ENCODE data around the gene MAGI2.

Gene MAGI2

GRCh38 chr7:78407031-78407430 lies 1046.4 kb downstream of the MAGI2 start:
- no peak for DNase-seq (ENCODE audit: low spot score)

DNA sequence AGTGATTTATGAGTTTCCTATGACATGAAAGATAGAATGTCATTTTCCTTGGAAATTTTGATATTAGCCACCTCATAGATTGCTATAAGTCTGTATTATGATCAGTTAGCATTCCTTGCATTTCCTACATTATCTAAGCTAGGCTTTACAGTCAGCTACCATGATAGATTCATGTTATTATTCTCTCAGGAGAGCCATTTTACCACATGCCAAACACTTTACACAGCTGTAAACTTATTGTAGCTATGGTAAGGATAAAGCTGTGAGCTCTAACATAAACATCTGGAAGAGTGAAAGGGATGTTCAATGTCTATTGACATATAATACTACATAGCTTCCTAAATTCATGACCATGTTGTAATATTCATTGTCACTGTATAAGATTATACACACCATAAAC lies 1046.9 kb downstream of the MAGI2 start:
- no peak for DNase-seq (ENCODE audit: low spot score)

DNA sequence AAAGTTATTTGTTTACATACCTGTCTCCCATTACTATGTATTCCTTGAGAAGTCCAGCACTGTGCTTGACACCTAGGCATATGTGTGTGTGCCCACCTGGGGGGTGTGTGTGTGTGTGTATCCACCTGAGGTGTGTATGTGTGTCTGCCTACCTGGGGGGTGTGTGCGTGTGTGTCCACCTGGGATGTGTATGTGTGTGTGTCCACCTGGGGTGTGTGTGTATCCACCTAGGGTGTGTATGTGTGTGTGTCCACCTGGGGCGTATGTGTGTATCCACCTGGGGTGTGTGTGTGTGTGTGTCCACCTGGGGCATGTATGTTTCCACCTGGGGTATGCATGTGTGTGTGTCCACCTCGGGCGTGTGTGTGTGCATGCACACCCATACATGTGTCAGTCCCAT lies 1051.4 kb downstream of the MAGI2 start:
- DNase-seq (ENCODE audit: low spot score) = no peak

GRCh38 chr7:78400038-78400437 lies 1053.4 kb downstream of the MAGI2 start:
- no peak for DNase-seq (ENCODE audit: low spot score)

- no peak for DNase-seq (ENCODE audit: low spot score)
Measured at GRCh38 chr7:78399033-78399769, 1054.3 kb downstream of the MAGI2 start.

DNA sequence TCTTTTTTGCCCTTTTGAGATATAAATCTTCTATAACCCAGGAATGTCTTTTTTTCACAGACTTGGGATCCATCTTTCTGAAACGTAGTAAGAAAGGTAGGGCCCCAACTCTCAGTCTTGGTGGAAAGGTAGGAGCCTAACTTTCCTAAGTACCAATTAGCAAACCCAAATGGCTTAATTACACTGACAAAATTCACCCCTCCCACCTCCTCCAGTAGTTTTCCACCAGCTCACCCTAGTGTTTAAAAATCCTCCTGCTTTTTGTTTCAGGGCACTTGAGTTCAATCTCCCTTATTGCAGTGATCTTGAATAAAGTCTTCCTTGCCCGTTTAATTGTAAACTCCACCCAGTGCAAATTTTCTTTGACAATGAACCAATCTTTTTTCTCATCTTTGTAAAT lies 1054.9 kb downstream of the MAGI2 start:
- DNase-seq (ENCODE audit: low spot score) = no peak

GRCh38 chr7:78398081-78398480 lies 1055.4 kb downstream of the MAGI2 start:
- DNase-seq (ENCODE audit: low spot score) = no peak

- DNase-seq (ENCODE audit: low spot score) = no peak
Measured at GRCh38 chr7:78396210-78396609, 1057.3 kb downstream of the MAGI2 start.

GRCh38 chr7:78395298-78396036 lies 1058.0 kb downstream of the MAGI2 start:
- DNase-seq (ENCODE audit: low spot score) = no peak

- no peak for DNase-seq (ENCODE audit: low spot score)
Measured at GRCh38 chr7:78389022-78389421, 1064.4 kb downstream of the MAGI2 start.

DNA sequence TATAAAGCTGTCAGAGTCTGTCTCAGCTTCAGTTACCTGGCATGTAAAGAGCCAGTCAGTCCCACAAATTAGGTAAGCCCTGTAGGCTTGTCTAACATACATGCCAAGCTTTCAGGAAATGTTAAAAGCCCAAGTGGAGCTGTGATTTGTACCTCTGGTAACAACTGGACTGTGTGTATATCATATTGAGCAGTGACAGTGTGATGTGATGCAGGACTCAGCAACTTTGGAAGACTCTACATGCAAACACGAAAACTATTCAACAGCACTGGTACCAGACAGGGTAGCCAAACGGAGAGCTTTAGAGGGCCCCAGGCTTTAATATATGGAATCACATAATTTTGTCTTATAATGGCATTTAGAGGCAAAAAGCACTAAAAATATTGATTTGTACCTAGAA lies 1066.9 kb downstream of the MAGI2 start:
- no peak for DNase-seq (ENCODE audit: low spot score)

DNA sequence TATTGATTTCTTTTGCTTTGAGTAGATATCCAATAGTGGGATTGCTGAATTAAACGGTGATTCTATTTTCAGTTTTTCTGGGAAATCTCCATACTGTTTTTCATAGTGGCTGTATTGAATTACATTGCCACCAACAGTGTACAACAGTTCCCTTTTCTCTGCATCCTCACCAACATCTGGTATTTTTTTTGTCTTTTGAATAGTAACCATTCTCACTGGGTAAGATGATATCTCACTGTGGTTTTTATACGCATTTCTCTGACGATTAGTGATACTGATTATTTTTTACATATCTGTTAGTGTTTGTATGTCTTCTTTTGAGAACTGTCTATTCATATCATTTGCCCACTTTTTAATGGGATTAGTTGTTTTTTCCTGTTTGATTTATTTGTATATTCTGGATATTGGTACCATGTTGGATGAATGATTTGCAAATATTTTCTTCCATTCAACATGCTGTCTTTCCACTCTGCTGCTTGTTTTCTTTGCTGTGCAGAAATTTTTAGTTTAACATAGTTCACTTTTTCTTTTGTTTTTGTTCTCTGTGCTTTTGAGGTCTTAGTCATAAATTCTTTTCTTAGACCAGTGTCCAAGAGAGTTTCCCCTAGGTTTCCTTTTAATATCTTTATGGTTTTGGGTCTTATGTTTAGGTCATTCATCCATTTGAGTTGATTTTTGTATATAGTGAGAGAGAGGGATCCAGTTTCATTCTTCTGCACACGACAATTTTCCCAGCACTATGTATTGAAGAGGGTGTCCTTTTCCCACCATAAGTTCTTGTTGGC lies 1070.2 kb downstream of the MAGI2 start:
- DNase-seq (ENCODE audit: low spot score) = no peak

DNA sequence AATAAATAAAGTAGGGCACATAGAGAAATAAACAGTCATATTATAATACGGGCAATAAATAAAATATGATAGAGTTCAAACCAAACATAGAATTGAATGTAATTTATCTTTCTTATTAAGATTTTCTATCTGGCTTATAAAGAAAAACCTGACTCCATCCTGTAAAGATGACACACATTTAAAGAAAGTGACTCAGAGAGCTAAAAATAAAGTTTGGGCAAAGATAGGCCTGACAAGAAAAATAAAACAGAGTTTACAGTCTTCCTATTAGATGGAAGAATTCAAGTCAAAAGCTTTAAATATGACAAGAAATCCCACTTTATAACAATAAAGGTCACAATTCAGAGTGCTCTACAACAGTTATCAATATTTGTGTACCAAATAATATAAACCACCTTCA lies 1074.3 kb downstream of the MAGI2 start:
- DNase-seq (ENCODE audit: low spot score) = no peak

- DNase-seq (ENCODE audit: low spot score) = no peak
Measured at GRCh38 chr7:78377532-78377931, 1075.9 kb downstream of the MAGI2 start.

GRCh38 chr7:78370936-78371335 lies 1082.5 kb downstream of the MAGI2 start:
- no peak for DNase-seq (ENCODE audit: low spot score)

DNA sequence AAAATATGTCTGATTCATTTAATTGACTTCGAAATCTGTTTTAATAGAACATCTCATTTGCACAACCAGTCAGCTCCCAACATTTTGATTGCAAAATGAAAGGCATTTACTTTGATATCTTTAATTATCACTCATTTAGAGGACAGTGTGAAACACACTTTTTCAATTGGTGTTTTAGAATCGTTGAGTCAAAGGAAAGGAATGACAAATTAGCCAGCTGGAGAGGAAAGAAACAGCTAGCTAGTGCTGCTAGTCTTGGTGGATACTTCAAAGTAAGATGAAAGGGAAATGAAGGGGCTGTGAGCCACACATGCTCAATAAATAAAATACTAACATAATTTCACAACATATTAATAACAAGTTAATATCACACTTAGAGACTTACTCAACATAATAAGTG lies 1084.7 kb downstream of the MAGI2 start:
- no peak for DNase-seq (ENCODE audit: low spot score)

DNA sequence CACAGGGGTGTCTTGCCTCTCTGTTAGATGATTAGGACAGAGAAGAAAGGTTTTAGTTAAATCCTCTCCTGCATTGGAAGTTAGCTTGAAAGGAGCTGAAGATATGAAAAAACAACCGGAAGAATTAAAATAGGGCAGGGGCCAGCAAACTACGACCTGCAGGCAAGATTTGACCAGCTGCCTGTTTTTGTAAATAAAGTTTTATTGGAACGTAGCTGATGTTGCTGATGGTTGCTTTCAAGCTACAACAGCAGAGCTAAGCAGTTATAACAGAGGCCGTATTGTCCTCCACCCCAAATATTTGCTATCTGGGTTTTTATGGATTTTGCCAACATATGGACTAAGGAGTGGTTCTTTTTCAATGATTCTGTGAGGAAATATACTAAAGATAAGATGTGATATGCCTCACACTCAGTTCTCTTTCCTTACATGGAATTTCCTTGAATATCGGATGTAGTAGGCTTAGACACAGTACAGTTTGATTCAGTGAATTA lies 1086.1 kb downstream of the MAGI2 start:
- DNase-seq (ENCODE audit: low spot score) = no peak

GRCh38 chr7:78363866-78364265 lies 1089.6 kb downstream of the MAGI2 start:
- no peak for DNase-seq (ENCODE audit: low spot score)

GRCh38 chr7:78359836-78360235 lies 1093.6 kb downstream of the MAGI2 start:
- DNase-seq (ENCODE audit: low spot score) = no peak

DNA sequence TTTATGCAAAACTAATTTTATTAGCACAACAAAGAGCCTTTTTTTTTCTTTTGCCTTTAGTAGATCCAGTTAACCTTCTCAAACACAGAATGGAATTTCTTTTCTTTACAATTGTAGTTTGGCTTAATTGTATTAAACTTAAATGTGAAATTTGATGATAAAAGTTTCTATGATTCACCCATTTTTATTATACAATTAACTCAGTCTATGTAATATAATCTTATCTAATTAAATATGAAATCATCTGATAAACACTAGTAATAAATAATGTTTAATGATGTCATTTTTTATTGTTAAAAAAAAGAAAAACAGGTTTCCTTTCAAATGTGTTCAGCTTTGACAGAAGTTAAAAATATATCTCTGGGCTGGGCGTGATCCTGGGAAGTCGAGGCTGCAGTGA lies 1095.8 kb downstream of the MAGI2 start:
- DNase-seq (ENCODE audit: low spot score) = no peak

GRCh38 chr7:78355834-78356233 lies 1097.6 kb downstream of the MAGI2 start:
- DNase-seq (ENCODE audit: low spot score) = no peak

DNA sequence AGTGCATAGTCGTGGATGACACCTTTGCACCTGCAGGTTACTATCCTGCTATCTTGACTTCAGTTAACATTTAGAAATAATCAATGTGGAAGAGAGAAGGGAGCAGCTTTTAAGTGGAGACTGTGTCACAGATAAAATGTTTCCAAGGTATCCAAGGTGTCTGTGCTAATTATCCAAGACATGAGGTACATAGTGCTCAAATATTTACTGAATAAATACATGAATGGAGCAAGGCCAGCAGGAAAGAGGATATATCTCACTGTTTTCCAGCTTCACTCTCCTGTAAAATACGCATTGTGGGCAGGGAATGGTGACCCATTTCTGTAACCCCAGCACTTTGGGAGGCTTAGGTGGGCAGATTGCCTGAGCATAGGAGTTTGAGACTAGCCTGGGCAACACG lies 1102.5 kb downstream of the MAGI2 start:
- DNase-seq (ENCODE audit: low spot score) = no peak

DNA sequence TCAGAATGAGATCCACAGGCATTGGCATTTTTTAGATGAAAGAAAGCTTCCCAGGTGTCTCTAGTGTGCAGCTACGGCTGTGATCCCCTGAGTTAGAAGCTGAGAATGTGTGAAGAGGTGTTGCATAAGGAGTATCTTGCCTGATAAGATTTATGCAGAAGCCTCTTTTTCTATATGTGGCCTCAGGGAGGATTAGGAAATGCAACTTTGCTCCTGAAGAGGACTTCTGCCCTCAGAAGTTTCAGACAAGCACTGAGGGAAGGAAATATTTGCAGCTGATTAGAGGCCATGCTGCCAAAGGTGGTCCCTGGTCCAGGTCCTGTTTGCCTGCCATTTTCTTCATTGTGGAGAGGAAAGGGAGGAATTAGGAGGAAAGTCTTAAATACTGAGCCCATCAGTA lies 1103.1 kb downstream of the MAGI2 start:
- no peak for DNase-seq (ENCODE audit: low spot score)

All from germinal center (tissue), 1 donor.